Liver (tissue), 3 donors: ENCODE results near the gene FLNB.

Experiments
- EGR1 ChIP-seq, 2 donors: IDR thresholded peaks; 2 replicates each; pipeline ENCODE4 v1.6.1; 2016 to 2018; ENCODE audit warnings: antibody characterized with exemption in 2 of 2, low read depth in 2 of 2
- HNF4A ChIP-seq, 2 donors: conservative IDR thresholded peaks; 2 replicates each; pipeline ENCODE4 v1.6.1; 2016; ENCODE audit warnings: antibody characterized with exemption in 2 of 2, mild to moderate bottlenecking in 2 of 2
- HNF4G ChIP-seq: IDR thresholded peaks from 2 replicates; pipeline ENCODE4 v1.6.1; 2016; ENCODE audit warnings: antibody characterized with exemption
- JUND ChIP-seq, 2 donors: IDR thresholded peaks; 2 replicates each; pipeline ENCODE4 v1.6.1; 2016; ENCODE audit warnings: antibody characterized with exemption in 2 of 2
- NR2F2 ChIP-seq: IDR thresholded peaks from 2 replicates; pipeline ENCODE4 v1.6.1; 2016; ENCODE audit warnings: antibody characterized with exemption
- SP1 ChIP-seq: IDR thresholded peaks from 2 replicates; pipeline ENCODE4 v1.6.1; 2018; ENCODE audit warnings: antibody characterized with exemption, mild to moderate bottlenecking
- YY1 ChIP-seq: IDR thresholded peaks from 2 replicates; pipeline ENCODE4 v1.6.1; 2016; ENCODE audit warnings: antibody characterized with exemption, mild to moderate bottlenecking
- TF ChIP-seq, protein P1 (sequence below): IDR thresholded peaks from 2 replicates; pipeline ENCODE4 v1.6.1; 2016; ENCODE audit warnings: antibody characterized with exemption
- TF ChIP-seq, protein P2 (sequence below): fragments of 150-350 bp; IDR thresholded peaks from 2 replicates; pipeline ENCODE4 v1.5.1; 2017; ENCODE audit warnings: improper control_type of control experiment, low read depth, low read length; ENCODE audit not compliant: missing input control
- donor health status: healthy.
- donor health status: healthy.

DNA sequence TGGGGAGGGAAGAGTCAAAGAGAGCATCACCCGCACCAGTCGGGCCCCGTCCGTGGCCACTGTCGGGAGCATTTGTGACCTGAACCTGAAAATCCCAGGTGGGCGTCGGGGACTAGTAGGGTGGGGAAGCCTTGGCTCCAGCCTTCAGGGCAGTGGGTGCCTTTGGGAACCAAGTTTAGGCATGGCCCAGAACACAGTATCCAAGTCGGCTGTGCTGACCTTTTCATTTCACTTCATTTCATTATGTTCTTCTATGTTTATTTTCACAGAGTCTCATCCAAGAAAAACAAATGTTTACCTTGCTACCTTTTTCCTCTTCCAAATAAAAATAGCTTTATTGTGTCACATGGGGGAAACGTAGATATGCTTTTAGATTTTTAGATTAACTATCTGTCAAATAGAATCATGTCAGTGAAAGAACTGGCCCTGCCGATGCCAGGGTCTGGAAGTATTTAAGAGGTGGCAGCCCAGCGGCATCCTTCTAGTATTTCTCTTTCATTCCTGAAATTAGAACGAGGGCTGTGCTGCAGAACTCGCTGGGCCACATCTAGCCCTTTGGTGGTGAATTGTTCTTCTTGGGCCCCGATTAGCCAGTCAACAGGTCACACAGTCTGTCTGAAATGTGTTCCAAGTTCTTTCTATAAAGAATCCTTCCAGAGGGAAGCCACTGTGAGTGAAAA lies 142.0 kb downstream of the FLNB start:
- TF ChIP-seq, protein P1, sequence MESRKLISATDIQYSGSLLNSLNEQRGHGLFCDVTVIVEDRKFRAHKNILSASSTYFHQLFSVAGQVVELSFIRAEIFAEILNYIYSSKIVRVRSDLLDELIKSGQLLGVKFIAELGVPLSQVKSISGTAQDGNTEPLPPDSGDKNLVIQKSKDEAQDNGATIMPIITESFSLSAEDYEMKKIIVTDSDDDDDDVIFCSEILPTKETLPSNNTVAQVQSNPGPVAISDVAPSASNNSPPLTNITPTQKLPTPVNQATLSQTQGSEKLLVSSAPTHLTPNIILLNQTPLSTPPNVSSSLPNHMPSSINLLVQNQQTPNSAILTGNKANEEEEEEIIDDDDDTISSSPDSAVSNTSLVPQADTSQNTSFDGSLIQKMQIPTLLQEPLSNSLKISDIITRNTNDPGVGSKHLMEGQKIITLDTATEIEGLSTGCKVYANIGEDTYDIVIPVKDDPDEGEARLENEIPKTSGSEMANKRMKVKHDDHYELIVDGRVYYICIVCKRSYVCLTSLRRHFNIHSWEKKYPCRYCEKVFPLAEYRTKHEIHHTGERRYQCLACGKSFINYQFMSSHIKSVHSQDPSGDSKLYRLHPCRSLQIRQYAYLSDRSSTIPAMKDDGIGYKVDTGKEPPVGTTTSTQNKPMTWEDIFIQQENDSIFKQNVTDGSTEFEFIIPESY, result no peak
- TF ChIP-seq, protein P2, sequence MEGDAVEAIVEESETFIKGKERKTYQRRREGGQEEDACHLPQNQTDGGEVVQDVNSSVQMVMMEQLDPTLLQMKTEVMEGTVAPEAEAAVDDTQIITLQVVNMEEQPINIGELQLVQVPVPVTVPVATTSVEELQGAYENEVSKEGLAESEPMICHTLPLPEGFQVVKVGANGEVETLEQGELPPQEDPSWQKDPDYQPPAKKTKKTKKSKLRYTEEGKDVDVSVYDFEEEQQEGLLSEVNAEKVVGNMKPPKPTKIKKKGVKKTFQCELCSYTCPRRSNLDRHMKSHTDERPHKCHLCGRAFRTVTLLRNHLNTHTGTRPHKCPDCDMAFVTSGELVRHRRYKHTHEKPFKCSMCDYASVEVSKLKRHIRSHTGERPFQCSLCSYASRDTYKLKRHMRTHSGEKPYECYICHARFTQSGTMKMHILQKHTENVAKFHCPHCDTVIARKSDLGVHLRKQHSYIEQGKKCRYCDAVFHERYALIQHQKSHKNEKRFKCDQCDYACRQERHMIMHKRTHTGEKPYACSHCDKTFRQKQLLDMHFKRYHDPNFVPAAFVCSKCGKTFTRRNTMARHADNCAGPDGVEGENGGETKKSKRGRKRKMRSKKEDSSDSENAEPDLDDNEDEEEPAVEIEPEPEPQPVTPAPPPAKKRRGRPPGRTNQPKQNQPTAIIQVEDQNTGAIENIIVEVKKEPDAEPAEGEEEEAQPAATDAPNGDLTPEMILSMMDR, result no peak
- TF ChIP-seq JUND (IDR thresholded peaks at IDR 0.05) (peak in 1 of 2 donors; percentile 12), HNF4A (conservative IDR thresholded peaks at IDR 0.05) (peak in 1 of 2 donors; percentile 22), YY1 (no peak), HNF4G (no peak), SP1 (no peak), EGR1 (IDR thresholded peaks at IDR 0.05; ENCODE audit: low read depth in 2 of 2) (no peak), NR2F2 (no peak)
